K562 (cell line): ENCODE measurements around the gene MAP7D1.

Experiments
- EGR1 ChIP-seq: fragments of 450-650 bp; conservative IDR thresholded peaks from 2 replicates; pipeline ENCODE4 v1.6.1; 2017; ENCODE audit warnings: mild to moderate bottlenecking
- KDM1A ChIP-seq, 2 experiments: fragments of 450-650 bp; IDR thresholded peaks; 2 replicates each; pipeline ENCODE4 v1.6.1; 2016; ENCODE audit warnings: mild to moderate bottlenecking in 2 of 2
- POLR2AphosphoS5 ChIP-seq: IDR thresholded peaks from 2 replicates; pipeline ENCODE4 v1.6.1; 2011; ENCODE audit warnings: mild to moderate bottlenecking, low read depth, low read length, moderate library complexity; ENCODE audit not compliant: control insufficient read depth, insufficient read depth
- RFX5 ChIP-seq: IDR thresholded peaks from 2 replicates; pipeline ENCODE4 v1.6.1; 2011; ENCODE audit warnings: low read depth, mild to moderate bottlenecking, improper control_type of control experiment, low read length
- ZBED1 ChIP-seq: IDR thresholded peaks from 2 replicates; pipeline ENCODE4 v1.6.1; 2014
- ZC3H4 ChIP-seq: sonication (generic); formaldehyde crosslinking; IDR thresholded peaks from 2 replicates; pipeline ENCODE4 v1.9.0; 2021; ENCODE audit warnings: missing genetic modification reagents, borderline replicate concordance
- TF ChIP-seq, protein P1 (sequence below), 3 experiments: IDR thresholded peaks in 2 of 3; conservative IDR thresholded peaks in 1 of 3; 2 replicates each; pipeline ENCODE4 v1.5.1; 2011 to 2012; ENCODE audit warnings: low read length in 3 of 3, mild to moderate bottlenecking in 3 of 3, control low read depth in 2 of 3, improper control_type of control experiment in 1 of 3, inconsistent platforms in 1 of 3, low read depth in 1 of 3, mixed read lengths in 1 of 3, moderate library complexity in 1 of 3; ENCODE audit not compliant: insufficient read depth in 2 of 3
- TF ChIP-seq, protein P2 (sequence below): sonication (generic); formaldehyde crosslinking; IDR thresholded peaks from 2 replicates; pipeline ENCODE4 v1.8.0; 2022; ENCODE audit warnings: mild to moderate bottlenecking, low read depth, missing genetic modification reagents

DNA sequence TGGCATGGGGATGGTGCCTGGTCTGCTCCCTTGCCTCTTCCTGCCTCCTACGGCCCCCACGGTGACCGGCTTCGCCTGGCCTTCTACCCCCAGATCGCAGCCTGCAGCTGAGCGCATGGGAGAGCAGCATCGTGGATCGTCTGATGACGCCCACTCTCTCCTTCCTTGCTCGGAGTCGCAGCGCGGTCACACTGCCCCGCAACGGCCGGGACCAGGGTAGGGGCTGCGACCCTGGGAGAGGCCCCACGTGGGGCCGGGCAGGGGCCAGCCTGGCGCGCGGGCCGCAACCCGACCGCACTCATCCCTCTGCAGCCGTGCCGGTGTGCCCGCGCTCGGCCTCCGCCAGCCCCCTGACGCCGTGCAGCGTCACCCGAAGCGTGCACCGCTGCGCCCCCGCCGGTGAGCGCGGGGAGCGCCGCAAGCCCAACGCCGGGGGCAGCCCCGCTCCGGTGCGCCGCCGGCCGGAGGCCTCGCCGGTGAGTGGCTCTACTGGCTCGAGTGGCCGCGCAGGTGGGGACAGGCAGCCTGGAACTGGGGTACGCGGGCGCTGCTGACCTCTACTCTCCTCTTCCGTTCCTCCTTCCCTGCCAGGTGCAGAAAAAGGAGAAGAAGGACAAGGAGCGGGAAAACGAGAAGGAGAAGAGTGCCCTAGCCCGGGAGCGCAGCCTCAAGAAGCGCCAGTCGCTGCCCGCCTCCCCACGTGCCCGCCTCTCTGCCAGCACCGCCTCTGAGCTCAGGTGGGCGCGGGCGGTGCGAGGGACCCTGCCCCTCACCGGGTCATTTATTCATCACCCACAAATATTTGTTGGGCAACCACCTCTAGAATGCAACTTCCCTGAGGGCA, 20.4 kb downstream of the MAP7D1 start:
- no peak for TF ChIP-seq ZC3H4
- no peak for TF ChIP-seq KDM1A (IDR thresholded peaks at IDR 0.05)
- TF ChIP-seq POLR2AphosphoS5: no peak
- no peak for TF ChIP-seq RFX5
- TF ChIP-seq, protein P1, sequence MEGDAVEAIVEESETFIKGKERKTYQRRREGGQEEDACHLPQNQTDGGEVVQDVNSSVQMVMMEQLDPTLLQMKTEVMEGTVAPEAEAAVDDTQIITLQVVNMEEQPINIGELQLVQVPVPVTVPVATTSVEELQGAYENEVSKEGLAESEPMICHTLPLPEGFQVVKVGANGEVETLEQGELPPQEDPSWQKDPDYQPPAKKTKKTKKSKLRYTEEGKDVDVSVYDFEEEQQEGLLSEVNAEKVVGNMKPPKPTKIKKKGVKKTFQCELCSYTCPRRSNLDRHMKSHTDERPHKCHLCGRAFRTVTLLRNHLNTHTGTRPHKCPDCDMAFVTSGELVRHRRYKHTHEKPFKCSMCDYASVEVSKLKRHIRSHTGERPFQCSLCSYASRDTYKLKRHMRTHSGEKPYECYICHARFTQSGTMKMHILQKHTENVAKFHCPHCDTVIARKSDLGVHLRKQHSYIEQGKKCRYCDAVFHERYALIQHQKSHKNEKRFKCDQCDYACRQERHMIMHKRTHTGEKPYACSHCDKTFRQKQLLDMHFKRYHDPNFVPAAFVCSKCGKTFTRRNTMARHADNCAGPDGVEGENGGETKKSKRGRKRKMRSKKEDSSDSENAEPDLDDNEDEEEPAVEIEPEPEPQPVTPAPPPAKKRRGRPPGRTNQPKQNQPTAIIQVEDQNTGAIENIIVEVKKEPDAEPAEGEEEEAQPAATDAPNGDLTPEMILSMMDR (IDR thresholded peaks at IDR 0.05 in 2 of 3, conservative IDR thresholded peaks at IDR 0.05 in 1 of 3; ENCODE audit: insufficient read depth in 2 of 3, low read depth in 1 of 3, low read length in 3 of 3): no peak
- TF ChIP-seq ZBED1: no peak
- TF ChIP-seq EGR1: no peak
- TF ChIP-seq, protein P2, sequence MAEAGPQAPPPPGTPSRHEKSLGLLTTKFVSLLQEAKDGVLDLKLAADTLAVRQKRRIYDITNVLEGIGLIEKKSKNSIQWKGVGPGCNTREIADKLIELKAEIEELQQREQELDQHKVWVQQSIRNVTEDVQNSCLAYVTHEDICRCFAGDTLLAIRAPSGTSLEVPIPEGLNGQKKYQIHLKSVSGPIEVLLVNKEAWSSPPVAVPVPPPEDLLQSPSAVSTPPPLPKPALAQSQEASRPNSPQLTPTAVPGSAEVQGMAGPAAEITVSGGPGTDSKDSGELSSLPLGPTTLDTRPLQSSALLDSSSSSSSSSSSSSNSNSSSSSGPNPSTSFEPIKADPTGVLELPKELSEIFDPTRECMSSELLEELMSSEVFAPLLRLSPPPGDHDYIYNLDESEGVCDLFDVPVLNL: no peak
